Tibial nerve (tissue), 4 donors: Measurements from ENCODE around the gene SPAG9. TPM values are rescaled to one million over a fixed set of nuclear protein-coding genes. Genes with fewer than 3 reads are reported as not detected.

ENCODE experiments used
- DNase-seq, 2 donors: peaks; one replicate each; pipeline ENCODE4 v3.0.0-alpha.2; 2019; ENCODE audit warnings: low spot score in 2 of 2
- H3K27ac ChIP-seq, 4 donors: fragments of 200-600 bp; sonication (generic) in 3 of 4; one replicate each; pipeline ENCODE4 v1.5.1; 2017 to 2019; ENCODE audit warnings: mild to moderate bottlenecking in 1 of 4
- H3K27me3 ChIP-seq, 2 donors: fragments of 200-600 bp; sonication (generic) in 1 of 2; one replicate each; pipeline versions ENCODE4 v1.5.1 to v1.6.0; 2017 to 2019
- H3K36me3 ChIP-seq, 3 donors: fragments of 200-600 bp; sonication (generic); one replicate each; pipeline ENCODE4 v1.5.1; 2018 to 2019
- H3K4me1 ChIP-seq, 4 donors: fragments of 200-600 bp; sonication (generic) in 3 of 4; one replicate each; pipeline ENCODE4 v1.5.1; 2017 to 2019
- H3K4me3 ChIP-seq, 4 donors: fragments of 200-600 bp; sonication (generic) in 3 of 4; one replicate each; pipeline ENCODE4 v1.5.1; 2017 to 2019; ENCODE audit warnings: mild to moderate bottlenecking in 1 of 4, moderate library complexity in 1 of 4
- H3K9me3 ChIP-seq, 4 donors: fragments of 200-600 bp; sonication (generic) in 3 of 4; one replicate each; pipeline ENCODE4 v1.5.1; 2017 to 2019
- CTCF ChIP-seq, 5 experiments: fragments of 200-600 bp in 3 of 5; fragments of 450-650 bp in 2 of 5; sonication (generic) in 3 of 5; IDR thresholded peaks; one replicate each; pipeline ENCODE4 v1.5.1; 2016 to 2019; ENCODE audit warnings: antibody characterized with exemption in 5 of 5, mild to moderate bottlenecking in 3 of 5, moderate library complexity in 2 of 5
- EP300 ChIP-seq, 2 donors: sonication (generic); formaldehyde crosslinking; IDR thresholded peaks; one replicate each; pipeline ENCODE4 v1.6.1; 2017; ENCODE audit warnings: antibody characterized with exemption in 2 of 2, mild to moderate bottlenecking in 1 of 2
- POLR2A ChIP-seq, 2 donors: fragments of 450-650 bp; IDR thresholded peaks; one replicate each; pipeline ENCODE4 v1.6.1; 2017; ENCODE audit warnings: antibody characterized with exemption in 2 of 2, mild to moderate bottlenecking in 2 of 2, moderate library complexity in 2 of 2
- WGBS, 2 donors: methylation state at CpG; one replicate each; pipeline ENCODE4 v1.1.5; 2018; 5-methylcytosine and 5-hydroxymethylcytosine counted together
- total RNA-seq, 4 donors: library from RNA; depleted of rRNA; stranded (reverse); fragments of >200 nt; gene quantifications; one replicate each; pipeline ENCODE4 v1.1.0, GENCODE V29; 2016

Gene SPAG9
- total RNA-seq, 4 donors from 2014 or later = 145 to 199 (median 165) TPM

GRCh38 chr17:50957600-50958575 is 162.8 kb downstream of the SPAG9 start:
- H3K36me3 ChIP-seq = peaks cover 0 to 7% (median 0%) of the 10 kb centered on the region in 3 donors
- peak overlapping the region in 1 of 4 donors; percentile 10 for H3K27ac ChIP-seq
- no peaks in the 10 kb centered on the region for H3K9me3 ChIP-seq
- peaks cover 0 to 40% (median 22%) of the 10 kb centered on the region in 4 donors for H3K4me1 ChIP-seq
- 76 to 82% methylated on average over 15 of the region's 15 CpGs for WGBS, 2 donors
- H3K27me3 ChIP-seq = no peaks in the 10 kb centered on the region
- no peak for TF ChIP-seq EP300 (IDR thresholded peaks at IDR 0.05)
- TF ChIP-seq POLR2A (IDR thresholded peaks at IDR 0.05) = no peak
- TF ChIP-seq CTCF (IDR thresholded peaks at IDR 0.05) = no peak
- no peak for DNase-seq
- H3K4me3 ChIP-seq = no peak overlapping the region

GRCh38 chr17:50956750-50957523 is 163.7 kb downstream of the SPAG9 start:
- H3K4me3 ChIP-seq = no peak overlapping the region
- peaks cover 0 to 42% (median 22%) of the 10 kb centered on the region in 4 donors for H3K4me1 ChIP-seq
- no peaks in the 10 kb centered on the region for H3K9me3 ChIP-seq
- 38 to 44% methylated on average over 13 of the region's 13 CpGs for WGBS, 2 donors
- H3K27me3 ChIP-seq = no peaks in the 10 kb centered on the region
- peaks cover 0 to 7% (median 0%) of the 10 kb centered on the region in 3 donors for H3K36me3 ChIP-seq
- peak overlapping the region; percentile 22 to 79 (median 34) for H3K27ac ChIP-seq
- TF ChIP-seq CTCF (IDR thresholded peaks at IDR 0.05) (peak; percentile 60 to 84 (median 70)), POLR2A (IDR thresholded peaks at IDR 0.05) (no peak), EP300 (IDR thresholded peaks at IDR 0.05) (peak in 1 of 2 donors; percentile 39)
- DNase-seq = peak in 1 of 2 donors; percentile 71

- Histone ChIP-seq H3K4me3 (no peak overlapping the region), H3K36me3 (peaks cover 0 to 7% (median 0%) of the 10 kb centered on the region in 3 donors), H3K27me3 (no peaks in the 10 kb centered on the region), H3K9me3 (no peaks in the 10 kb centered on the region), H3K27ac (peak overlapping the region; percentile 26 to 79 (median 48)), H3K4me1 (peaks cover 0 to 45% (median 22%) of the 10 kb centered on the region in 4 donors)
- WGBS, 2 donors = 90 to 94% methylated on average over 4 of the region's 4 CpGs
- no peak for TF ChIP-seq POLR2A (IDR thresholded peaks at IDR 0.05)
- no peak for TF ChIP-seq CTCF (IDR thresholded peaks at IDR 0.05)
- TF ChIP-seq EP300 (IDR thresholded peaks at IDR 0.05) = no peak
- no peak for DNase-seq
These were observed 164.3 kb downstream of the SPAG9 start for GRCh38 chr17:50956409-50956749.

GRCh38 chr17:50955667-50956120 is 165.0 kb downstream of the SPAG9 start:
- Histone ChIP-seq H3K9me3 (no peaks in the 10 kb centered on the region), H3K4me3 (no peak overlapping the region), H3K27me3 (no peaks in the 10 kb centered on the region), H3K27ac (peak overlapping the region; percentile 26 to 79 (median 48)), H3K36me3 (peaks cover 0 to 7% (median 0%) of the 10 kb centered on the region in 3 donors), H3K4me1 (peaks cover 0 to 51% (median 26%) of the 10 kb centered on the region in 4 donors)
- 38 to 42% methylated on average over 8 of the region's 8 CpGs for WGBS, 2 donors
- TF ChIP-seq EP300 (IDR thresholded peaks at IDR 0.05) (peak in 1 of 2 donors; percentile 42), CTCF (IDR thresholded peaks at IDR 0.05) (no peak)
- peak in 1 of 2 donors; percentile 12 for DNase-seq
